HG03439 (cell line): ENCODE data around the gene MYH9.

Experiments used
- ATAC-seq: cut with Tn5 transposase; IDR thresholded peaks from one replicate; pipeline ENCODE4 v1.9.1; 2021; ENCODE audit warnings: mild to moderate bottlenecking, moderate library complexity; ENCODE audit not compliant: unreplicated experiment

Gene MYH9

GRCh38 chr22:36351921-36352802 is 35.6 kb downstream of the MYH9 start:
- no peak for ATAC-seq

DNA sequence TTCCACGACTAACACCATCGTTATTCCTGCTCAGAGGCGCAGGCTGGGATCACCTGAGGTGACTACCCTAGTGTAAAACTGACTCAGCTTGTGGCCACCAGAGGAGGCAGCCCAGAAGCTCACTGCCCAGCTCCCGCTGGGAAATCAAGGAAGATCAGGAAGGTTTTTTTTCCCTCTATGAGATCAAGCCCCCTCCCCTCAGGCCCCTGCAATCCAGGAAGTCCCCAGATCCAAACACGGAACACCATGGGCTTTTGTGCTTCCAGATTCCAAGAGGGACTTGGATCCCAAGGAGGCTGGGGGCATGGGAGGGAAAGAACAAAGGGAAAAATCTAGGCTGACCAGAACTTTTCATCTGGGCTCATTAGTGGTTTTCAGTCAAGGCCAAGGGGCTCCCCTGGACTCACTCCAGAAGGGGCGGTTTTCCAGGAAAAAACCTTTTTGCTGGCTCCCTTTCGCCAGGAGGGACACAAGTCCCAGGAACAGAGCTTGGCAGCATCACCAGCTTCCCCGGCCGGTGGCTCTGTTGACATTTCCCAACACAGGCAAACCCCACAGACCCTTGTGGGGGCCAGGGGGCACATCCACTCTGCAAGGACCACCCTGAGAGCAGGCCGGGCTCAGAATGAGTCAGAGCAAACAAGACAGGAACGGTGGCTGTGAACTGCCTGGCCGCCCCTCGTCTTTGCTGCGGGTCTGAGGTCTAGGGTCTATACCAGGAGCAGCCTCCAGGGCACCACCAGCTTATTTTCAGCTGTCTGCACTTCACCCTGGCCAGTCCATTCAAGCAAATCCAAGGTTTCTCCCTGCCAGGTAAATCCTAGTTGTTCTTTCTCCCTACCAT is 36.8 kb downstream of the MYH9 start:
- no peak for ATAC-seq

- no peak for ATAC-seq
Measured at GRCh38 chr22:36349726-36350125, 38.0 kb downstream of the MYH9 start.

- no peak for ATAC-seq
Measured at GRCh38 chr22:36348760-36349159, 39.0 kb downstream of the MYH9 start.

DNA sequence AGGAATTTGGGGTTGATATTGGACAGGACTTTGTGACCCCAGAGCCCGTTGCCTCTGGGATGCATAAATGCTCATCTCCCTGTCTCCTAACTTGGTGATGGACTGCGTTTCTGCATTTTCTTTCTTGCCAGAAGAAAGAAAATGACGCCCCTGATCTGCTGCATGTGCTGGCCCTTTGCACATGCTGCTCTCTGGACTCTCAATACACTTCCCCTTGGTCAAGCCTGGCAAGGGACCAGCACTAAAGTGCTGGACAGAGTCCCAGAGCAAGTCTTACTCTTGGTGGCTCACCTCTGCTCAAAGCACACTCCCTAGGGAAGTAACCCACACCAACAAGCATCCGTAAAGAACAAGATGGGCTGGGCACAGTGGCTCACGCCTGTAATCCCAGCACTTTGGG is 40.7 kb downstream of the MYH9 start:
- no peak for ATAC-seq

DNA sequence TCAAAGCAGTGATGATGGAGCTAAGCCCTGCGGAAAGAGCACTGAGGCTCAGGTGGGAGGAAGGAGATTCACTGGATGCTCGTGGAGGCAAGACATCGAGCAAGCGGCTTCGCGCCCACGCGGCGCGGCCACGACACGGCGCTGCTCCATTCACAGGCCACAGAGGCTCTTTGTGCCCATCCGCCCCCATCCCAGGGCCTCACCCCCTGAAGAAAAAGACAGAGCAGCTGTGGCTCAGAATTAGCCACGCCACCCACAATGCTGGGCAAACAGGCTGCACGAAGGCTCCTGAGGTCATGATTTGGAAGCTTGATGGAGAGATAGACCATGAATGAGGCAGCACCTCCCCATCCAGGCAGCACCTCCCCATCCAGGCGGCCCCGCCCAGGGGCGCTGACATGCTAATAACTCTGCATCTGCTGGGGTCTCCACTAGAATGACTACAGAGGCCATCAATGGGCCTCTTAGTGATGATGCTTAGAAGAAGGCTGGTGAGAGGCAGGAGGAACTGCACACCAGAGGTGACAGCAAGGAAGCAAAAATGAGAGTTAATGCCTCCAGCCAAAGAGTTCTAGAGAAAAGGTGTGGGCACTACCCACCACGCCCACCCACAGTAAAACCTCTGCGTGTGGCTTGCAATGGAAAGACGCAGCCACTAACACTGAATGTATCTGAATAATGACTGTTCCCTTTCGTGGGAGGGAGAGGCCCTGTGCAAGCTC is 43.5 kb downstream of the MYH9 start:
- ATAC-seq = no peak

- no peak for ATAC-seq
Measured at GRCh38 chr22:36343720-36344105, 44.1 kb downstream of the MYH9 start.

GRCh38 chr22:36343070-36343719 is 44.6 kb downstream of the MYH9 start:
- ATAC-seq = no peak

DNA sequence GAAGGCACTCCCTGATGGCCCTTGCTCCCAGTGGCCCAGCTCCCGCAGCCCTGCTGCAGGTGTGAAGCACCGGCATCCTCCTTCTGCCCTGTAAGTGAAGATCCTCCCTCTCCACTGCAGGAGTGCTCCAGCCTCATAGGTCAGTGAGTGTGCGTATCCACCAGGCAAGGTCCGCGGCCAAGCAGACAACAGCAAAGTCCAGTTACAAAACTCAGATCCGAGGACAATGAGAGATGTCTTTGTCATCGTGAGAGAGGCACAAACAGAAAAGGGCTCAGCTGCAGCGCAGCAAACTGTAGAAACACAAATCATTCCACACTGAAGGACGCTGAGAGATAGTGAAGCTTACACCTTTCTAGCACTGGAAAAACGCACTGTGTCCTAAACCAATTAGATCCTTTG is 46.1 kb downstream of the MYH9 start:
- no peak for ATAC-seq

DNA sequence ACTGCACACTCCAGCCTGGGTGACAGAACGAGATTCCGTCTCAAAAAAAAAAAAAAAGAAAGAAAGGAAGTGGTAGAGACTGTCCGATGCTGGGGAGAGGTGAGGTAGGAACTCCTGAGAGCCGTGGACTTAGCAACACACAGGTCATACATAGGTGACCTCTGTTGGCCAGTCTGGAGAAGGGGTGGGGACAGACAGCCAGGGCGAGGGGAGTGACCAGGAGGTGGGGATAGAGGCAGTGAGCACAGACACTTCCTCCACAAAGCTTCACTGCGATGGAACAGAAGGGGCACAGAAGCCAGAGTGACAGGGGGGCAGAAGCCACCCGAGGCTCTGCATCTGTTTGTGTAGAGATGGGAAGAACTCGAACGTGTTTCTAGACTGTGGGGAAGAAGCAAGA is 47.1 kb downstream of the MYH9 start:
- ATAC-seq = no peak

DNA sequence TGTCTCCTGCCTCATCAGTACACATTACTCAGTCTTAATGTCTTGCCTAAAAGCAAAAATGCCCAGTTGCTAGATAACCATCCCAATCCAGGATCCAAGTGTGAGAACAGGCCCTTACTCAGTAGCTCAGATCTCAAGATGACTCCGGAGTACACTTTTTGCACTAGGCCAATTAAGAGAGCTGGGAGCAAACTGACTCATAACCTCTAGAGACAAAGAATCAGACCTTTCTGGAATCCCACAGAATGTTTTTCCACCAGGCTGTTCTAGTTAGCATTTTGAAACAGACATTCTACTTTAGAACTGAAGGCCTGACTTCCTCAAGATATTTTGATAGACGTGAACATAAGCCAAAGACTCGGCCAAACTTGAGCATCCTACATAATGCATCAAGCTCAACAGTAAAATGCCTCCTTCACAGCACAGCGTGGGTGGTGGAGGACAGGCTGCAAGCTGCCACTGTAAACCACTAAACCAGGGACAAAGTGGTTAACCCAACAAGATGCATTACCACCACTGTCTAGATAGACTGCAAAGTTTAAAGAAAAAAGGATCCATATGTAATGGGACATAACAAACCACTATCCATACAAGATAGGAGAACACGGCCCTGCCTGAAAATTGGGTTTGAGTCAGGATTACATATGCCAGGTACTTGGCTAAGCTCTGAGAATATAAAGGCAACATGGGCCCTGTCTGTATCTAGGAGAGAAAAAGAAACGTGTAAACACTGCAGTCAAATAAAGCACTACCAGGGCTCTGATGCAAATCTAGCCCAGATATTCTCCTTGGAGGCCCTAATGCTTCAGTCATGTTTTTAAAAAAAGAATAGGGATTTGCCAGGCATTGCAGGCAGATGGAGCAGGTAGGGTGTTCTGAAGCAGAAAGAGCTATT is 48.3 kb downstream of the MYH9 start:
- ATAC-seq = no peak

- ATAC-seq = no peak
Measured at GRCh38 chr22:36337365-36338130, 50.2 kb downstream of the MYH9 start.

GRCh38 chr22:36336246-36337182 is 51.3 kb downstream of the MYH9 start:
- ATAC-seq = no peak

DNA sequence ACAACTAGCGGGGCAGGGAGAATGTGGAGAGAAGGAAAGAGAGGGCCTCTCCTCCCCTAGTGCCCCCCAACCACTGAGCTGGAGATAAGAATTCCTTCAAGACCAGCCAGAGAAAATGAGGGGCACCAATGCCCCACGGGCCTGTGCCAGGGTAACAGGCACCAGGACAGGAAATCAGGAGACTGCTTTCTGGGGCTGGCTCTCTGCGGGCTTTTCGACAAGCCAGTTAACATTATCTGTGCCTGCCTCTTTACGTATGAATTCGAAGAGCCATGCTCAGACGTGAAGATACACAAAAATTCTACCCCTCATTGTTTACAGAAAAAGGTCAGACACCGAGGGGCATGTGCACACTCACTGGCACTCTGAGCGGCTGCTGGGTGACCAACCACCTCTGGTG is 52.1 kb downstream of the MYH9 start:
- no peak for ATAC-seq

DNA sequence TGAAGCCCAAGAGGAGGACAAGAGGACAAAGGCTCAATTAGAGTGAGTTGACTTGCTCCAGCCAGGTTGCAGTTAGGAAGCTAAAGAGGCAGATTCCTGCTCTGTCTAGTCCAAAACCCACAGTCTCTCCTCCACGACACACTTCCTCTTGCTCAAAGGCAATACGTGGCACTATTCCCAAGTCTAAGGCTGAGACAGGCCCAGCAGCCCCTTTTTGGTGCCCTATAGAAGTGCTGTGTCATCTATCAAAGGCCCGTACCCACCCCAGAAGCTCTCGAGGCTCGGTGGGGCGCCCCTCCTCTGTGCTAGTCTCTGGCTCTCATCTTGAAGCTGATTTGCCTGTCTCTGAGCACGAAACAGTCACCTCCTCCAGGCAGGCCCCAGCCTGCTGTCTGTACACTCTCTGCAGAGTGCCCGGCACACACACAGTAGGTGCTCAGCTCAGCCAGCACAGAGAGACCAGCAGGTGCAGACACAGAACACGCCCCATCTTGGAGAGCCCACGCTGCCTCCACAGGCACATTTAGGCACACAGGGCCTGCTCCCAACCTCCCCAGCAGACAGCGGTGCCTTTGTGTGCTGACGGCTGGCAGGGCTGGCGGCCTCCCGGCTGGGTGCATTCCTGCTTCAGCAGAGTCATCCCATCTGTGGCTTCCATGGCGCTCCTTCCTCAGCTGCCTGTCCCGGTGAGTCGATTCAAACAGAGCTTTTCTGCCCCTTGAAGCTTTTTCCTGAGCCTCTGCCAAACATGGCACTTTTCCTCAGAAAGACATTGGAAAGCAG is 52.8 kb downstream of the MYH9 start:
- no peak for ATAC-seq

- ATAC-seq = no peak
Measured at GRCh38 chr22:36334081-36334820, 53.5 kb downstream of the MYH9 start.

DNA sequence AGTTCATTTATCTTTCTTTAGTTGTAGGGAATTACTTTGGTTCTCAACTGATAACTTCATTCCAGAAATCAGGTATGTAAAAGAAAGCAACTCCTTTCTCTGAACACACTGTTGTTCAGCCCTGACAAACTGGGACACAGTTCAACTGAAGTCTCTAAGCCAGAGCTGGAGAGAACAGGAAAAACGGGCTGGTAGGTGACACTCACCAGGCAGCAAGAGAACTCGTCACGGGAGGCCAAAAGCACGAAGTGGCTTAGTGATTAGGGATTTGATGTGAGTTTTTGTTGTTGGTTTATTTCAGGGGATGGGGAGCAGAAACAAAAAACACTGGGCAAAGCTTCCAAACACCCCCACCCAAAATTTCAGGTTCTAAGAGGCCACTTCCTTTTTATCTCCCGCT is 54.1 kb downstream of the MYH9 start:
- no peak for ATAC-seq
